ENCODE data around the gene PDE1C.

PDE1C gene

GRCh38 chr7:32091608-32092210, 21.5 kb upstream of the PDE1C start:
- no peak for TF ChIP-seq TAF1 (IDR thresholded peaks at IDR 0.05; ENCODE audit: borderline replicate concordance, insufficient read depth, low read length)

- TF ChIP-seq TAF1 (IDR thresholded peaks at IDR 0.05; ENCODE audit: borderline replicate concordance, insufficient read depth, low read length) (no peak), SIN3A (IDR thresholded peaks at IDR 0.05; ENCODE audit: borderline replicate concordance, insufficient read depth, low read length) (no peak), POLR2AphosphoS5 (IDR thresholded peaks at IDR 0.05; ENCODE audit: low read depth, low read length) (no peak), REST (IDR thresholded peaks at IDR 0.05; ENCODE audit: insufficient read depth in 1 of 2, low read depth in 2 of 2, low read length in 2 of 2) (no peak), FOXP2 (optimal IDR thresholded peaks at IDR 0.05; ENCODE audit: borderline replicate concordance, extremely low read depth, extremely low read length, insufficient read depth) (no peak)
Measured at GRCh38 chr7:32089678-32090077, 19.5 kb upstream of the PDE1C start.

- no peak for TF ChIP-seq TAF1 (IDR thresholded peaks at IDR 0.05; ENCODE audit: borderline replicate concordance, insufficient read depth, low read length)
Measured at GRCh38 chr7:32089256-32089655, 19.0 kb upstream of the PDE1C start.

GRCh38 chr7:32088451-32088881, 18.3 kb upstream of the PDE1C start:
- TF ChIP-seq POLR2AphosphoS5 (IDR thresholded peaks at IDR 0.05; ENCODE audit: low read depth, low read length) (no peak), SIN3A (IDR thresholded peaks at IDR 0.05; ENCODE audit: borderline replicate concordance, insufficient read depth, low read length) (no peak), REST (IDR thresholded peaks at IDR 0.05; ENCODE audit: insufficient read depth in 1 of 2, low read depth in 2 of 2, low read length in 2 of 2) (no peak), FOXP2 (optimal IDR thresholded peaks at IDR 0.05; ENCODE audit: borderline replicate concordance, extremely low read depth, extremely low read length, insufficient read depth) (no peak), TAF1 (IDR thresholded peaks at IDR 0.05; ENCODE audit: borderline replicate concordance, insufficient read depth, low read length) (no peak)

- TF ChIP-seq POLR2AphosphoS5 (IDR thresholded peaks at IDR 0.05; ENCODE audit: low read depth, low read length) (no peak), SIN3A (IDR thresholded peaks at IDR 0.05; ENCODE audit: borderline replicate concordance, insufficient read depth, low read length) (no peak), TAF1 (IDR thresholded peaks at IDR 0.05; ENCODE audit: borderline replicate concordance, insufficient read depth, low read length) (no peak), REST (IDR thresholded peaks at IDR 0.05; ENCODE audit: insufficient read depth in 1 of 2, low read depth in 2 of 2, low read length in 2 of 2) (no peak), FOXP2 (optimal IDR thresholded peaks at IDR 0.05; ENCODE audit: borderline replicate concordance, extremely low read depth, extremely low read length, insufficient read depth) (no peak)
Measured at GRCh38 chr7:32079510-32079909, 9.3 kb upstream of the PDE1C start.

GRCh38 chr7:32078824-32079223, 8.6 kb upstream of the PDE1C start:
- TF ChIP-seq TAF1 (IDR thresholded peaks at IDR 0.05; ENCODE audit: borderline replicate concordance, insufficient read depth, low read length) = no peak
- no peak for TF ChIP-seq POLR2AphosphoS5 (IDR thresholded peaks at IDR 0.05; ENCODE audit: low read depth, low read length)
- TF ChIP-seq REST (IDR thresholded peaks at IDR 0.05; ENCODE audit: insufficient read depth in 1 of 2, low read depth in 2 of 2, low read length in 2 of 2) = no peak
- TF ChIP-seq SIN3A (IDR thresholded peaks at IDR 0.05; ENCODE audit: borderline replicate concordance, insufficient read depth, low read length) = no peak
